Transverse colon (tissue), 4 donors: Measurements from ENCODE around the gene COMMD4.

Source experiments
- CTCF ChIP-seq, 5 experiments: fragments of 200-600 bp in 3 of 5; fragments of 450-650 bp in 2 of 5; sonication (generic) in 3 of 5; IDR thresholded peaks; 1 replicate in 2 of 5; 2 replicates in 3 of 5; pipeline ENCODE4 v1.5.1; 2016 to 2017; ENCODE audit warnings: antibody characterized with exemption in 5 of 5, inconsistent platforms in 3 of 5, mild to moderate bottlenecking in 2 of 5, moderate library complexity in 1 of 5
- POLR2A ChIP-seq: fragments of 450-650 bp; IDR thresholded peaks from one replicate; pipeline ENCODE4 v1.6.1; 2016; ENCODE audit warnings: antibody characterized with exemption, mild to moderate bottlenecking, moderate library complexity
- POLR2AphosphoS5 ChIP-seq, 3 donors: sonication (generic); formaldehyde crosslinking; IDR thresholded peaks; one replicate each; pipeline ENCODE4 v1.6.1; 2016; ENCODE audit warnings: antibody characterized with exemption in 3 of 3

GRCh38 chr15:75354454-75354853, 18.6 kb downstream of the COMMD4 start:
- TF ChIP-seq CTCF (IDR thresholded peaks at IDR 0.05) = no peak
- TF ChIP-seq POLR2AphosphoS5 (IDR thresholded peaks at IDR 0.05) = no peak
- no peak for TF ChIP-seq POLR2A
